GM18499 (cell line): ENCODE results near the gene RNF114.
"Not testable (repeated sequence)": the region's sequence is repeated elsewhere in the genome, so short reads cannot be mapped to it uniquely, and the experiment has no call there.

Source experiments
- ATAC-seq: cut with Tn5 transposase; IDR thresholded peaks from one replicate; pipeline ENCODE4 v1.9.1; 2021; ENCODE audit warnings: moderate number of reproducible peaks; ENCODE audit not compliant: insufficient read depth, unreplicated experiment

RNF114 gene, protein sequence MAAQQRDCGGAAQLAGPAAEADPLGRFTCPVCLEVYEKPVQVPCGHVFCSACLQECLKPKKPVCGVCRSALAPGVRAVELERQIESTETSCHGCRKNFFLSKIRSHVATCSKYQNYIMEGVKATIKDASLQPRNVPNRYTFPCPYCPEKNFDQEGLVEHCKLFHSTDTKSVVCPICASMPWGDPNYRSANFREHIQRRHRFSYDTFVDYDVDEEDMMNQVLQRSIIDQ

GRCh38 chr20:49936153-49937026 lies at the start of gene RNF114:
Gene RNF114, plus strand, starts transcription at chr20:49936397. Its CDS starts 16 bp downstream, at chr20:49936413.
- ATAC-seq = no peak

DNA sequence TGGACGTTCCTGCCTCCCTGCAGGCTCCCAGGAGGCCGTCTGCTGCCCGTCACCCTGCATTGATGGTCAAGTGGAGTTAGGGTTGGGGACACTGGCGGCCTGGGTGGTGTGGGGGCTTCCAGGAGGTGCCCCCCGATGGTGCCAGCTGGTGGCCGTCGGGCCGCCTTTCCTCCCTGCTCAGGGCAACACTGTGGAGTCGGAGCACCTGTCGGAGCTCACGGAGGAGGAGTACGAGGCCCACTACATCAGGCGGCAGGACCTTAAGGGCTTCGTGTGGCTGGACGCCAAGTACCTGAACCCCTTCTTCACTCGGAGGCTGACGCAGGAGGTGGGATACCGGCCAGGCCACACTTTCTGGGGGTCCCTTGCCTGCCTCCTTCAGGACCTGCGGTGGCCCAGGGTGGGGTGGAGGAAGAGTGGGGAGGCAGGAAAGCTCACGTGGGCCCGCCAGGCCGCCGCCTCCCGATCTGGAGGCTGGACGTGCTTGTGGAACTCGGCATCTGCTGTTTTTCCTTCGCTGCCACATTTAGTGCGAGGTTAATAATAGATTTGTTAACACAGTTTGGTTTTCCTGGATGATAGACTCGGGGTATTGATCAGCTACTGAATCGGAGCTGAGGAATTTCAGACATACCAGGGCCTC lies 49.5 kb upstream of the RNF114 start:
- ATAC-seq = no peak

GRCh38 chr20:49887251-49888211 lies 48.7 kb upstream of the RNF114 start:
- ATAC-seq = no peak

DNA sequence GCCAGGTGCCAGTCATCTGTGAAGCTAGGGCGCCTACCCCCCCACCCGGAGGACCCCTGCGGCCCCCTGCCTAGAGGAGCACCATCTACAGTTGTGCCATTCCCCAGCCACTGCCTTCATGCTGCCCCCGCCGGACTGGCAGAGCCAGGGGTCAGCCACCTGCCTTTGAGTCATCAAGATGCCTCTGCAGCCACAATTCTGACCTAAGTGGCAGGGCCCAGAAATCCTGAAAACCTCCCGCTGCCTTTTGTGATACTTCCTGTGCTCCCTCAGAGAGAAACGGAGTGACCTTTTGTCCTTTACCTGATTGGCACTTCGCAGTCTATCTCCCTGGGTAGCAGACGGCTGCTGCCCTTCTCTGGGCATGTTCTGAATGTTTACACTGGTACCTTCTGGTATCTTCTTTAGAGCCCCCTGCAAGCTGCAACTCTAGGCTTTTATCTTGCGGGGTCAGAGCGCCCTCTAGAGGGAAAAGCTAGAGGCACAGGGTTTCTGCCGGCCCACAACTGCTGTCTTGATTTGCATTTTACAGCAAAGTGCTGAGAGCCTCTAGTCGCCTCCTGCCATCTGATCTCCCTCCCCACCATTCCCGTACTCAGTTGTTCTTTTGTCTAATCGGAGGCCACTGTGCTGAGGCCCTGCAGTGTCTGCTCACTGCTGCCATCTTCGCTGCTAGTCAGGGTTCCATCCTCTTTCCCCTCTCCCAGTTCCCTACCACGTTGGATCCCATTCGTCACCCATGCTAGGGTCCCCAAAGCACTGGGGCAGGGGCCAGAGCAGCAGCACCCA lies 47.8 kb upstream of the RNF114 start:
- ATAC-seq = no peak

DNA sequence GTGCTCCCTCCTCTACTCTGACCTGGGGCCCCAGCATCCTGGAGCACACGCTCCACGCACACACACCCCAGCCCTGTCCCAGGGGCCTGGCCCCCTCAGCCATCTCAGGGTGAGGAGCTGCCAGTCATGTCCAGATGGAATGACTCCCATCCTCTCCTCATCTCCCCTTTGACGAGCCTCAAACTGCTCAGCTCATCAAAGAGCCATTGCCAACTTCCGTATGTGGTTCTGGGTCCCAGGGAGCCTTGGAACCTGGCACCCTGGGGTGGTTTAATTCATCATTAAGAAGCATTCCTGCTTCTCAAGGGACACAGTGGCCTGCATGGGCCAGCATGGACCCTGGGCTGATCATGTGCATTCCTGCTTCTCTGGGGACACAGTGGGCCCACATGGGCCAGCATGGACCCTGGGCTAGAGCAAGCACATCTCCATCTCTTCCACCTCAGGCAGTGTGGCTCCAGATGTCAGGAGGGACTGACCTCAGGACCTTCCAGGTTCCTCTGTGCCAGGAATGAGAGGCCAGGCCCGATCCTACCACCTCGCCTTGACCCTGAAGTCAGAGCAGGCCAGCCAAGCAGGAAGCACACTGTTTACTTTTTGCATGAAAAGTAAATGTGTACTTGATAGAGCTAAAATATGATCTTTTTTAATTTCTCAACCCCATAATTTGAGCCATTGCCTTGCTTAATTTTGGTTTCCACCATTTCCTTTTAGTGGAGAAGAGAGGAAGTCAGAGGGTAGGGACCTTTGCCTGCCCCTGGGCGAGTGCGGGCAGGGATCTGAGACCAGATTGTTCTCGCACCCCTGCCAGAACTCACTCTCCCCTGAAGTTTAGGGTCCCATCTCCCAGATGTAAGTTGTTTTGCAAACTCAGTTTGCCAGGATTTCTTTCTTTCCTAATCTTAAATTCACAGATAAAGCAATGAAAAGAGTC lies 46.9 kb upstream of the RNF114 start:
- ATAC-seq = no peak

- ATAC-seq = no peak
These were observed 46.3 kb upstream of the RNF114 start for GRCh38 chr20:49889935-49890333.

DNA sequence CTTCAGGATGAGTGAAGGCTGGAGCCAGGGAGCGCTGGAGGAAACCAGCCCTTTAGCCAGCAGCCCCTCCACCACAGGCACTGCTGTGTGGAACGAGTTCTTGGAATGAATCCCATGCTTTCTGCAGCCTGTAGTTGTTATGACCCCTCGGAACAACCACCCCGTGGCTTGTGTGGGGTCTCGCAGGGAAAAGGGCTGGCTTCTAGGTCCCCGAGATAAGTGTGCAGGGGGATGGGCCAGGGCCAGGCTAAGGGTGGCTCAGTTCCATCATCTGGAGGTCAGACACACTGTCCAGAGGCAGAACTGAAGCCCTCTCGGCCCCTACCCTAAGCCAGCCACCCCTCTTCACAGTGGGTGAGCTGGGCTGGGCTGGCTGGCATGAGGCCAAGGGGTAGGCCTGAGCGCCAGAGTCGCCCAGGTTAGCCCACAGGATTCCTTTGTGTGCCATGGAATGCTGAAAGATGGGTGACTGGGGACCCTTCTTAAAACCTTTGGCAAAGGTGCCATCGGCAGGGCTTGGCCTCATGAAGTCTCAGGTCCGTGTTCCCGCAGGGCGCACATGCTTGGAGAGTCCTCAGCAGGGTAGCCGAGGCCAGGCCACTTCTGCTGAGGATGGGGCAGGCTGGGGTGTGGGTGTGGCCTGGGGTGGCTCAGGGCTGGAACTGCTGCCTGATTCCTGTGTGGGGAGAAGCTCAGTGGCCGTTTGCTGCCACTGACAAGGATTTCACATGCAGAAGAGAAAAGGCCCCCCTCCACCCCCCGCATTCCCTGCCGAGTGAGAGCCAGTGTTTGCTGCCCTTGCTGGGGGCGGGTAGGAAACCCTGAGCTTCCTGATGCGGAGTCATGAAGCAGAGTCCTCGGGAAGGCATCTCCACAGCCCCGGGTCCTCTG lies 45.5 kb upstream of the RNF114 start:
- ATAC-seq = no peak

GRCh38 chr20:49891476-49892110 lies 44.6 kb upstream of the RNF114 start:
- no peak for ATAC-seq

DNA sequence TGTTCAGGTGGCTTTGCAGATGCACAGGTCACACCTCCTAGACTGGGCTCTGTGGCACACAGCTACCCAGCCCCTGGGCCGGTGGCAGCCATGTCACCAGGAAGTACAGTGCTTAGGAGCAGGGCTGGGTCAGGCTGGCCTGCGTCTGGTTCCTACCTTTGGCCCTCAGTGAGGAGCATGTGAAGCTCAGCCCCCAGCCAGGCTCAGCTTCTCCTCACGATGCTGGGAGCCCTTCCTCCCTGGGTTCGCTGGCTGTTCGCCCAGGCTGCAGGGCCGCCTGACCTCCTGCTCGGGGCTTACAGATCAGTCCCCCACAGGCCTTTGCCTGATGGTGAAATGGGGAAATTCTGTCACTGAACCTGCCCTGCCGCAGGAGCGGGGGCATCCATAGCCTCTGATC lies 43.9 kb upstream of the RNF114 start:
- no peak for ATAC-seq

DNA sequence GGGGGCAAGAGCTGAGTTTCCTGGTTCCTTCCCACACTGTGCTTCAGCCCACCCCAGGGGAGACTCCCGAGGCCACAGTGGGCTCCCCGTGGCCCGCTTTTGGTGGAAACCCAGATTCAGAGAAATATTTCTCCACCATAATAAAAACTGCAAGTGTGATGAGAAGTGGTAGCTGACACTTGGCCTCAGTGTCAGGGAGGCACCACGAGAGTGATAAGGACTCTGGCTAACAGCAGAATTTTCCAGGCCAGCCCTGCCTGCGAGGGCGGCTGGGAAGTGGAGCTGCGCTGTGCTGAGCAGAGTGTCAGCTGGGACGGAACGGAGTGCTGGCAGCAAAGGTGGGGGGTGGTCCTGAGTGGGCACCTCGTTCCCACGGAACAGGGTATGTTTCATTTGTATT lies 43.4 kb upstream of the RNF114 start:
- ATAC-seq = no peak

GRCh38 chr20:49893242-49894072 lies 42.7 kb upstream of the RNF114 start:
- no peak for ATAC-seq

DNA sequence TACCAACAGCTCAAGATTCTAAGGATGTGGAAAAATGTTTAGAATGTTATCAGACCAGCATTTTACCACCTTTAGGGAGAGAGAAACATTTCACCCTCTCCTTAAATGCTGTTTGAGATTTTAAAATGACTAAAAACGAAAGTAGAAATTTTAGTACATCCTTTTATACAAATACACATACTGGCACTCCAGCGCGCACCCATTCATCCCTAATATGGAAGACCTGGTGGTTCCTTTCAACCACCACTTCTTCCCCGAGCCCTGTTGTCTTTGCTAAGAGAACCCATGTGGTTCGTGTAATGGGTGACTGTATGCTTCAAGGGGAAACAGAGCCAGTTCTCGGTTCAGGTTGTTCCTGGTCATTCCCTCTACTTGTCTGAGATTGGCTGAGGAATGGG lies 42.1 kb upstream of the RNF114 start:
- no peak for ATAC-seq

DNA sequence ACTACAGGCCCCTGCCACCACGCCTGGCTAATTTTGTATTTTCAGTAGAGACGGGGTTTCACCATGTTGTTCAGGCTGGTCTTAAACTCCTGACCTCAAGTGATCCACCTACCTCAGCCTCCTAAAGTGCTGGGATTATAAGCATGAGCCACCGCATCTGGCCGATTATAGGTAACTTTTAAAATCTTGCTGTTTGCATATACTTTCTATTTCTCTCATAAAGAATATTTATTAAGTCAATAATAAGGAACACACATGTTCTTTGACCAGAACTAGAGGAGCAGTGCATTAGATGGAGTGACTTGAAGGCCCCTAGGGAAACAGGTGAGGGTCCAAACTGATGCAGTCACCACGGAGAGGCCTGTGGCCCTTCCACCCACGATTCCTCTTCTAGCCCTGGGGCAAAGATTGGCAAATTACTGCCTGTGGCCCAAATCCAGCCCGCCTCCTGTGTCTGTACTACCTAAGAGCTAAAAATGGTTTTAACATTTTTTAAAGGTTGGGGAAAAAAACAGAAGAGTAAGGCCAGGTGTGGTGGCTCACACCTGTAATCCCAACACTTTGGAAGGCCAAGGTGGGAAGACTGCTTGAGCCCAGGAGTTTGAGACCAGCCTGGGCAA lies 40.6 kb upstream of the RNF114 start:
- not testable (repeated sequence) for ATAC-seq

- no peak for ATAC-seq
These were observed 40.0 kb upstream of the RNF114 start for GRCh38 chr20:49896204-49896603.

GRCh38 chr20:49899541-49900383 lies 36.4 kb upstream of the RNF114 start:
- ATAC-seq = no peak
